Activated CD4-positive, alpha-beta T cell treated with anti-CD3 and anti-CD28 coated beads, Interleukin-10, Interleukin-2, amounts not matched to agents 100 ng/mL and 50 ng/mL, durations not matched to agents 16 hours and 8 hours (primary cell): ENCODE data around the gene TRIP4.

Experiments used
- DNase-seq: peaks from one replicate; pipeline ENCODE4 v3.0.0-alpha.2; 2020

Gene TRIP4

GRCh38 chr15:64452988-64453688, 65.5 kb downstream of the TRIP4 start:
- DNase-seq: no peak

GRCh38 chr15:64453689-64454037, 66.0 kb downstream of the TRIP4 start:
- DNase-seq: no peak

- DNase-seq: no peak
Observed at GRCh38 chr15:64454282-64454681, 66.6 kb downstream of the TRIP4 start.

- no peak for DNase-seq
Observed at GRCh38 chr15:64455961-64456371, 68.3 kb downstream of the TRIP4 start.

- DNase-seq: no peak
Observed at GRCh38 chr15:64456634-64457108, 69.0 kb downstream of the TRIP4 start.

GRCh38 chr15:64459066-64459781, 71.6 kb downstream of the TRIP4 start:
- DNase-seq: no peak

- DNase-seq: peak; percentile 90
Observed at GRCh38 chr15:64460206-64460723, 72.6 kb downstream of the TRIP4 start, which contains the start of gene ZNF609. TSS of gene ZNF609 (plus strand) at chr15:64460578. CDS start at chr15:64499420, 38,842 bp downstream.

GRCh38 chr15:64460724-64461720, 73.4 kb downstream of the TRIP4 start:
- DNase-seq: peak; percentile 83

GRCh38 chr15:64461721-64462162, 74.1 kb downstream of the TRIP4 start:
- DNase-seq: peak; percentile 66

- no peak for DNase-seq
Observed at GRCh38 chr15:64462492-64462891, 74.9 kb downstream of the TRIP4 start.

- DNase-seq: no peak
Observed at GRCh38 chr15:64464276-64465005, 76.8 kb downstream of the TRIP4 start.

- no peak for DNase-seq
Observed at GRCh38 chr15:64466408-64467141, 78.9 kb downstream of the TRIP4 start.

- no peak for DNase-seq
Observed at GRCh38 chr15:64472161-64472560, 84.5 kb downstream of the TRIP4 start.

GRCh38 chr15:64474846-64475245, 87.2 kb downstream of the TRIP4 start:
- no peak for DNase-seq

- DNase-seq: no peak
Observed at GRCh38 chr15:64476550-64476949, 88.9 kb downstream of the TRIP4 start.

GRCh38 chr15:64478863-64479262, 91.2 kb downstream of the TRIP4 start:
- DNase-seq: no peak

- DNase-seq: no peak
Observed at GRCh38 chr15:64480891-64481290, 93.3 kb downstream of the TRIP4 start.

- DNase-seq: no peak
Observed at GRCh38 chr15:64483749-64484148, 96.1 kb downstream of the TRIP4 start.

GRCh38 chr15:64485796-64486195, 98.2 kb downstream of the TRIP4 start:
- no peak for DNase-seq

- DNase-seq: no peak
Observed at GRCh38 chr15:64490598-64491259, 103.1 kb downstream of the TRIP4 start.

- no peak for DNase-seq
Observed at GRCh38 chr15:64493641-64494040, 106.0 kb downstream of the TRIP4 start.
